Natural killer cell (primary cell): Measurements from ENCODE around the gene ARIH2. TPM values are rescaled to one million over a fixed set of nuclear protein-coding genes. Genes with fewer than 3 reads are reported as not detected.

Source experiments
- ATAC-seq, 3 donors: fragments of 150-1000 bp in 2 of 3; fragments of 200-7000 bp in 1 of 3; cut with Tn5 transposase; 1 replicate in 1 of 3; 2 replicates in 2 of 3; pipeline ENCODE4 v1.10.0; 2021; ENCODE audit warnings: mild to moderate bottlenecking in 2 of 3, moderate library complexity in 2 of 3
- DNase-seq, 2 donors: peaks; one replicate each; pipeline versions ENCODE4 v3.0.0 to v3.0.0-alpha.2; 2013 to 2021; ENCODE audit warnings: mixed read lengths in 1 of 2
- H3K27ac ChIP-seq: one replicate; pipeline ENCODE4 v1.5.1; 2013; ENCODE audit warnings: mild to moderate bottlenecking, low read length
- H3K27me3 ChIP-seq: one replicate; pipeline ENCODE4 v1.6.1; 2013; ENCODE audit warnings: low read length; ENCODE audit not compliant: control insufficient read depth, insufficient read depth
- H3K36me3 ChIP-seq: one replicate; pipeline ENCODE4 v1.6.1; 2013; ENCODE audit warnings: low read length; ENCODE audit not compliant: control insufficient read depth, insufficient read depth
- H3K4me1 ChIP-seq: one replicate; pipeline ENCODE4 v1.6.1; 2013; ENCODE audit warnings: low read length; ENCODE audit not compliant: control insufficient read depth, insufficient read depth
- H3K4me3 ChIP-seq: one replicate; pipeline ENCODE4 v1.5.1; 2013; ENCODE audit warnings: low read length
- H3K9me3 ChIP-seq: one replicate; pipeline ENCODE4 v1.6.1; 2013; ENCODE audit warnings: low read length; ENCODE audit not compliant: control insufficient read depth, insufficient read depth
- H3K27ac Mint-ChIP-seq, 2 donors: one replicate each; pipeline ENCODE4 v1.8.0; 2022; ENCODE audit warnings: mild to moderate bottlenecking in 2 of 2, mixed read lengths in 2 of 2, moderate library complexity in 1 of 2
- H3K27me3 Mint-ChIP-seq, 2 donors: one replicate each; pipeline ENCODE4 v1.8.0; 2022; ENCODE audit warnings: low read depth in 2 of 2, mixed read lengths in 2 of 2
- H3K36me3 Mint-ChIP-seq: one replicate; pipeline ENCODE4 v1.8.0; 2022; ENCODE audit warnings: mixed read lengths
- H3K4me1 Mint-ChIP-seq, 2 donors: one replicate each; pipeline ENCODE4 v1.8.0; 2022; ENCODE audit warnings: mixed read lengths in 2 of 2
- H3K4me3 Mint-ChIP-seq: one replicate; pipeline ENCODE4 v1.8.0; 2022; ENCODE audit warnings: mild to moderate bottlenecking, moderate library complexity, mixed read lengths
- H3K9me3 Mint-ChIP-seq, 2 donors: one replicate each; pipeline ENCODE4 v1.8.0; 2022; ENCODE audit warnings: mixed read lengths in 2 of 2
- CTCF ChIP-seq: fragments of 200-600 bp; IDR thresholded peaks from one replicate; pipeline ENCODE4 v1.8.0; 2022; ENCODE audit warnings: antibody characterized with exemption
- WGBS: methylation state at CpG from one replicate; pipeline ENCODE4 v1.1.7; 2013; ENCODE audit warnings: missing lambda C conversion rate; ENCODE audit not compliant: insufficient coverage; 5-methylcytosine and 5-hydroxymethylcytosine counted together
- intact Hi-C: fragments of 100-400 bp; cut with micrococcal nuclease; formaldehyde crosslinking; loops from one replicate; pipeline ENCODE4 v1.14.2; 2022
- total RNA-seq, 4 donors: library from RNA; stranded (reverse); fragments of 120-200 nt in 1 of 4; gene quantifications; one replicate each; pipeline versions ENCODE4 v1.2.3 to v1.2.4, GENCODE V29; 2013 to 2022

Gene ARIH2
- total RNA-seq, 3 donors from 2014 or later (not counting 1 experiment from before 2014, with no cell fraction given) = 239 to 291 (median 243) TPM

- H3K36me3 ChIP-seq = peaks cover 7% of the 10 kb centered on the region
- peak in 2 of 3 donors; percentile 77 to 79 for ATAC-seq
- H3K9me3 ChIP-seq = no peaks in the 10 kb centered on the region
- H3K4me3 ChIP-seq = no peak overlapping the region
- Mint-ChIP-seq H3K4me1 (peaks cover 12 to 21% of the 10 kb centered on the region in 2 donors), H3K9me3 (no peaks in the 10 kb centered on the region), H3K27ac (peak overlapping the region; percentile 4 to 53), H3K4me3 (no peak overlapping the region), H3K36me3 (no peaks in the 10 kb centered on the region), H3K27me3 (no peaks in the 10 kb centered on the region)
- no peaks in the 10 kb centered on the region for H3K4me1 ChIP-seq
- peak; percentile 30 to 76 for DNase-seq
- H3K27ac ChIP-seq = no peak overlapping the region
- peak; percentile 50 for TF ChIP-seq CTCF
- 86% methylated on average over 8 of the region's 8 CpGs for WGBS
- intact Hi-C loops = loop anchor here (1.0 kb wide), 1 partner anchor 215 kb away; no protein-coding TSS in a partner anchor
- no peaks in the 10 kb centered on the region for H3K27me3 ChIP-seq
Measured at GRCh38 chr3:48952510-48953118, 34.0 kb downstream of the ARIH2 start.

GRCh38 chr3:48957006-48957705 lies 38.5 kb downstream of the ARIH2 start:
- Mint-ChIP-seq H3K27me3 (no peaks in the 10 kb centered on the region), H3K4me3 (no peak overlapping the region), H3K9me3 (no peaks in the 10 kb centered on the region), H3K36me3 (no peaks in the 10 kb centered on the region), H3K4me1 (peaks cover 11 to 19% of the 10 kb centered on the region in 2 donors), H3K27ac (no peak overlapping the region)
- Histone ChIP-seq H3K4me3 (no peak overlapping the region), H3K27me3 (no peaks in the 10 kb centered on the region), H3K27ac (no peak overlapping the region), H3K9me3 (no peaks in the 10 kb centered on the region), H3K36me3 (peaks cover 17% of the 10 kb centered on the region), H3K4me1 (no peaks in the 10 kb centered on the region)
- intact Hi-C loops = no loop called here
- DNase-seq (no peak), ATAC-seq (no peak)
- WGBS = 96% methylated on average over 2 of the region's 2 CpGs
- no peak for TF ChIP-seq CTCF

GRCh38 chr3:48960841-48961413 lies 42.3 kb downstream of the ARIH2 start:
- H3K27ac Mint-ChIP-seq = peak overlapping the region in 1 of 2 donors; percentile 1
- H3K4me1 ChIP-seq = no peaks in the 10 kb centered on the region
- H3K9me3 ChIP-seq = no peaks in the 10 kb centered on the region
- no peaks in the 10 kb centered on the region for H3K9me3 Mint-ChIP-seq
- DNase-seq = no peak
- no peak for TF ChIP-seq CTCF
- H3K27me3 ChIP-seq = no peaks in the 10 kb centered on the region
- peaks cover 25% of the 10 kb centered on the region for H3K36me3 ChIP-seq
- no peaks in the 10 kb centered on the region for H3K27me3 Mint-ChIP-seq
- no peak overlapping the region for H3K27ac ChIP-seq
- H3K4me3 Mint-ChIP-seq = no peak overlapping the region
- peaks cover 6 to 9% of the 10 kb centered on the region in 2 donors for H3K4me1 Mint-ChIP-seq
- no peak overlapping the region for H3K4me3 ChIP-seq
- WGBS = 88% methylated on average over 4 of the region's 4 CpGs
- no peaks in the 10 kb centered on the region for H3K36me3 Mint-ChIP-seq
- ATAC-seq = no peak
- intact Hi-C loops = no loop called here
